Tibial artery (tissue), 4 donors: ENCODE data around the gene ALDH4A1.

ENCODE experiments used
- DNase-seq, 2 donors: peaks; one replicate each; pipeline ENCODE4 v3.0.0-alpha.2; 2019
- H3K27ac ChIP-seq, 2 donors: fragments of 200-600 bp; sonication (generic) in 1 of 2; 1 replicate in 1 of 2; 2 replicates in 1 of 2; pipeline ENCODE4 v1.5.1; 2018 to 2019; ENCODE audit warnings: mild to moderate bottlenecking in 1 of 2
- H3K27me3 ChIP-seq, 2 donors: fragments of 200-600 bp; sonication (generic) in 1 of 2; one replicate each; pipeline versions ENCODE4 v1.5.1 to v1.6.0; 2016 to 2019
- H3K36me3 ChIP-seq, 3 donors: fragments of 200-600 bp; sonication (generic) in 2 of 3; one replicate each; pipeline ENCODE4 v1.5.1; 2016 to 2019; ENCODE audit warnings: mild to moderate bottlenecking in 2 of 3
- H3K4me1 ChIP-seq, 4 donors: fragments of 200-600 bp; sonication (generic) in 2 of 4; 1 replicate in 3 of 4; 2 replicates in 1 of 4; pipeline ENCODE4 v1.5.1; 2016 to 2019
- H3K4me3 ChIP-seq, 2 donors: fragments of 200-600 bp; sonication (generic) in 1 of 2; 1 replicate in 1 of 2; 2 replicates in 1 of 2; pipeline ENCODE4 v1.5.1; 2018 to 2019; ENCODE audit warnings: mild to moderate bottlenecking in 2 of 2
- H3K9me3 ChIP-seq, 3 donors: fragments of 200-600 bp; sonication (generic) in 1 of 3; one replicate each; pipeline ENCODE4 v1.5.1; 2016 to 2019
- CTCF ChIP-seq, 2 experiments: fragments of 200-600 bp in 1 of 2; fragments of 450-650 bp in 1 of 2; IDR thresholded peaks; one replicate each; pipeline ENCODE4 v1.5.1; 2017 to 2019; ENCODE audit warnings: antibody characterized with exemption in 2 of 2, mild to moderate bottlenecking in 1 of 2, moderate library complexity in 1 of 2
- intact Hi-C: fragments of 100-400 bp; cut with DNase I; formaldehyde crosslinking; loops from one replicate; pipeline ENCODE4 v1.15.0; 2023; ENCODE audit warnings: low total_unique reads

Gene ALDH4A1

GRCh38 chr1:18886003-18886335 is 16.4 kb downstream of the ALDH4A1 start:
- TF ChIP-seq CTCF (IDR thresholded peaks at IDR 0.05): no peak
- peaks cover 0 to 12% (median 10%) of the 10 kb centered on the region in 4 donors for H3K4me1 ChIP-seq
- no peaks in the 10 kb centered on the region for H3K9me3 ChIP-seq
- no peak overlapping the region for H3K4me3 ChIP-seq
- intact Hi-C loops: no loop called here
- no peak overlapping the region for H3K27ac ChIP-seq
- peaks cover 0 to 42% (median 24%) of the 10 kb centered on the region in 3 donors for H3K36me3 ChIP-seq
- H3K27me3 ChIP-seq: no peaks in the 10 kb centered on the region
- no peak for DNase-seq

- Histone ChIP-seq H3K9me3 (no peaks in the 10 kb centered on the region), H3K27me3 (no peaks in the 10 kb centered on the region), H3K4me1 (peaks cover 0 to 7% (median 5%) of the 10 kb centered on the region in 4 donors), H3K4me3 (no peak overlapping the region), H3K27ac (no peak overlapping the region), H3K36me3 (peaks cover 0 to 47% (median 24%) of the 10 kb centered on the region in 3 donors)
- TF ChIP-seq CTCF (IDR thresholded peaks at IDR 0.05): no peak
- intact Hi-C loops: no loop called here
- no peak for DNase-seq
Measured at GRCh38 chr1:18885311-18886002, 16.9 kb downstream of the ALDH4A1 start.

GRCh38 chr1:18884727-18885126 is 17.6 kb downstream of the ALDH4A1 start:
- no peak overlapping the region for H3K4me3 ChIP-seq
- no peaks in the 10 kb centered on the region for H3K4me1 ChIP-seq
- DNase-seq: no peak
- TF ChIP-seq CTCF (IDR thresholded peaks at IDR 0.05): no peak
- intact Hi-C loops: loop anchor here (5.0 kb wide), 1 partner anchor 213 kb away; no protein-coding TSS in a partner anchor
- H3K27ac ChIP-seq: no peak overlapping the region
- no peaks in the 10 kb centered on the region for H3K27me3 ChIP-seq
- no peaks in the 10 kb centered on the region for H3K9me3 ChIP-seq
- peaks cover 0 to 48% (median 24%) of the 10 kb centered on the region in 3 donors for H3K36me3 ChIP-seq

- Histone ChIP-seq H3K9me3 (no peaks in the 10 kb centered on the region), H3K36me3 (peaks cover 0 to 48% (median 24%) of the 10 kb centered on the region in 3 donors), H3K27ac (no peak overlapping the region), H3K4me3 (no peak overlapping the region), H3K4me1 (no peaks in the 10 kb centered on the region), H3K27me3 (no peaks in the 10 kb centered on the region)
- DNase-seq: no peak
- intact Hi-C loops: loop anchor here (5.0 kb wide), 1 partner anchor 213 kb away; no protein-coding TSS in a partner anchor
- TF ChIP-seq CTCF (IDR thresholded peaks at IDR 0.05): no peak
Measured at GRCh38 chr1:18884419-18884717, 18.0 kb downstream of the ALDH4A1 start.

- Histone ChIP-seq H3K9me3 (no peaks in the 10 kb centered on the region), H3K36me3 (peaks cover 0 to 45% (median 24%) of the 10 kb centered on the region in 3 donors), H3K27me3 (no peaks in the 10 kb centered on the region), H3K27ac (no peak overlapping the region), H3K4me3 (no peak overlapping the region), H3K4me1 (no peaks in the 10 kb centered on the region)
- TF ChIP-seq CTCF (IDR thresholded peaks at IDR 0.05): peak; percentile 89 to 90
- DNase-seq: peak; percentile 75 to 82
- intact Hi-C loops: loop anchor here (5.0 kb wide), 1 partner anchor 213 kb away; no protein-coding TSS in a partner anchor
Measured at GRCh38 chr1:18883636-18884418, 18.5 kb downstream of the ALDH4A1 start.
